Measurements from ENCODE around the gene ELMO1. TPM values are rescaled to one million over a fixed set of nuclear protein-coding genes. Genes with fewer than 3 reads are reported as not detected.

ELMO1 gene
- total and polyA plus RNA-seq, 8 donors, result 3.0 to 20.6 (median 6.6) TPM

GRCh38 chr7:37434529-37434928 is 14.1 kb downstream of the ELMO1 start:
- H3K4me3 ChIP-seq, result no peak overlapping the region
- FAIRE-seq (no peak), DNase-seq (no peak), ATAC-seq (no peak)
- no peaks in the 10 kb centered on the region for H3K4me1 ChIP-seq
- no peaks in the 10 kb centered on the region for H3K27me3 ChIP-seq
- no peak overlapping the region for H3K27ac ChIP-seq
- no peaks in the 10 kb centered on the region for H3K9me3 ChIP-seq
- intact Hi-C loops (cut with DNase I), result no loop called here
- TF ChIP-seq CTCF (IDR thresholded peaks at IDR 0.05), result no peak
- no peaks in the 10 kb centered on the region for H3K36me3 ChIP-seq
- WGBS, 2 donors, result 55 to 56% methylated on average over 3 of the region's 3 CpGs

DNA sequence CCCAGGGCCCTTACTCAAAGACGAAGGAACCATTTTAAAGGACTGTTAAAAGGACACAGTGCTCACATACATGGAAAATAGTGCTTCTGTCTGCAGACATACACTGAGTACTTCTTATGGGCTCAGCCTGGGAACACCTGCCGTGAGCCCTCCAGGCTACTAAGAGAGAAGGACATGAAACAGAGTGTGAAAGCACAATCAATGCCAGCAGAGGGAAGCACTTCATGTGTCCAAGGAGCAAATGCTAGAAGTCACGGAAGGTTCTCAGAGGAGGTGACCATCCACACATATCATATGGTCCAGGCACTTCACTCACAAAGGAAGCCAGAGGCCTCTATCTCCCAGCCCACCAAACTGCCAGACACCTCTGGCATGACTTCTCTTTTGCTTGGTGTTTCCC is 15.5 kb downstream of the ELMO1 start:
- 59 to 72% methylated on average over 3 of the region's 3 CpGs for WGBS, 2 donors
- Histone ChIP-seq H3K4me1 (no peaks in the 10 kb centered on the region), H3K36me3 (no peaks in the 10 kb centered on the region), H3K27me3 (no peaks in the 10 kb centered on the region), H3K4me3 (no peak overlapping the region), H3K27ac (no peak overlapping the region), H3K9me3 (no peaks in the 10 kb centered on the region)
- intact Hi-C loops (cut with DNase I), result no loop called here
- FAIRE-seq (no peak), DNase-seq (no peak), ATAC-seq (no peak)
- no peak for TF ChIP-seq CTCF (IDR thresholded peaks at IDR 0.05)

GRCh38 chr7:37432281-37432920 is 16.3 kb downstream of the ELMO1 start:
- no peak for TF ChIP-seq CTCF (IDR thresholded peaks at IDR 0.05)
- Histone ChIP-seq H3K27ac (no peak overlapping the region), H3K27me3 (no peaks in the 10 kb centered on the region), H3K36me3 (no peaks in the 10 kb centered on the region), H3K4me1 (no peaks in the 10 kb centered on the region), H3K9me3 (no peaks in the 10 kb centered on the region), H3K4me3 (no peak overlapping the region)
- intact Hi-C loops (cut with DNase I), result no loop called here
- no peak for DNase-seq
- no peak for ATAC-seq
- no peak for FAIRE-seq
- 30 to 36% methylated on average over 8 of the region's 8 CpGs for WGBS, 2 donors

- Histone ChIP-seq H3K4me3 (no peak overlapping the region), H3K4me1 (no peaks in the 10 kb centered on the region), H3K36me3 (no peaks in the 10 kb centered on the region), H3K9me3 (no peaks in the 10 kb centered on the region), H3K27ac (no peak overlapping the region), H3K27me3 (no peaks in the 10 kb centered on the region)
- intact Hi-C loops (cut with DNase I), result no loop called here
- ATAC-seq (no peak), DNase-seq (no peak), FAIRE-seq (no peak)
- no peak for TF ChIP-seq CTCF (IDR thresholded peaks at IDR 0.05)
These were observed 17.3 kb downstream of the ELMO1 start for GRCh38 chr7:37431413-37431812.

GRCh38 chr7:37430640-37431039 is 18.0 kb downstream of the ELMO1 start:
- H3K27ac ChIP-seq, result no peak overlapping the region
- H3K4me3 ChIP-seq, result no peak overlapping the region
- H3K36me3 ChIP-seq, result no peaks in the 10 kb centered on the region
- ATAC-seq (no peak), DNase-seq (no peak), FAIRE-seq (no peak)
- no peaks in the 10 kb centered on the region for H3K9me3 ChIP-seq
- 80 to 87% methylated on average over 6 of the region's 6 CpGs for WGBS, 2 donors
- no peaks in the 10 kb centered on the region for H3K4me1 ChIP-seq
- intact Hi-C loops (cut with DNase I), result no loop called here
- TF ChIP-seq CTCF (IDR thresholded peaks at IDR 0.05), result no peak
- H3K27me3 ChIP-seq, result no peaks in the 10 kb centered on the region

Data from pancreas (tissue), 10 donors.